ENCODE measurements around the gene MAST1.

- no peak for TF ChIP-seq EZH2 (IDR thresholded peaks at IDR 0.05)
- TF ChIP-seq POLR2AphosphoS5 (IDR thresholded peaks at IDR 0.05; ENCODE audit: borderline replicate concordance, low read depth, low read length) = no peak
- no peak for TF ChIP-seq FOXP2 (optimal IDR thresholded peaks at IDR 0.05; ENCODE audit: control extremely low read depth, extremely low read length, insufficient read depth)
Measured at GRCh38 chr19:12913011-12913561, 74.8 kb downstream of the MAST1 start.
